ENCODE data around the gene UNC119.

The UNC119 gene

GRCh38 chr17:28572259-28573039 lies 20.0 kb upstream of the UNC119 start:
- FAIRE-seq, result no peak

DNA sequence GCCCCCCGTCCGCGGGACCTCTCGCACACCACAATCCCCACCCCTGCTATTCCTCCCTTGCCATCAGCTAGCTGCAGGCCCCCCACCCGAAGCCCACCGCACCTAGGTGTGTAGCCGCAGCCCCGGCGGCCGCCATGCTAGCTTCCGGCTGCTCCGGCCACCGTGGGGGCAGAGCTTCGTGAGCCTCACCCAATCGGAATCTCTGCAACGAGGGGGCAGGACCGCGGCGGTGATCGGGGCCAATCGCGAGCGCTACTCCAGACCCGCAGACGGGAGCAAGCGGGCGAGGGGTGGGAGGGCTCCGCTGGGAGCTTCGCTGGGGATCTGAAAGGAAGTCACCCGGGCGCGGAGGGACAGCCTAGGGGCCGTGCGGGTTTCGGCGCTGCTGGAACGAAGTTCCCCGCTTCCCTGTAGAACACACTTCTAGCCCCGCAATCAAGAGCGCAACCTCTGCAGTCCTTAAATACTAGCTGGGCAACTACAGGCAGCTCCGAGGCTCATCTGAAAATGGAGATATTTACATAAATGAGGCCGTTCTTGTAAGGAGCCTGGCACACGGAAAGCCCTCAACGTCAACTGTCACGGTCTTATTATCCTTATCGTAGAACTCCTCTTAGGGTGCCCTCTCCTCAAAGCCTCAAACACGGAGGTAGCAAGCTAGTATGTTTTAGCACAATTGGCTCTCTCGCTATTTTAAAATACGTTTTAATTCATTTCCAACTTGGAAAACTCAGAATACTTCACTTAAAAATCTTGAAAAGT lies 19.1 kb upstream of the UNC119 start, which contains the start of gene PIGS:
Gene PIGS, minus strand, starts transcription at position 164 of the 762 bp plus-strand sequence. Its CDS starts 28 bp downstream, at position 136.
- no peak for FAIRE-seq

DNA sequence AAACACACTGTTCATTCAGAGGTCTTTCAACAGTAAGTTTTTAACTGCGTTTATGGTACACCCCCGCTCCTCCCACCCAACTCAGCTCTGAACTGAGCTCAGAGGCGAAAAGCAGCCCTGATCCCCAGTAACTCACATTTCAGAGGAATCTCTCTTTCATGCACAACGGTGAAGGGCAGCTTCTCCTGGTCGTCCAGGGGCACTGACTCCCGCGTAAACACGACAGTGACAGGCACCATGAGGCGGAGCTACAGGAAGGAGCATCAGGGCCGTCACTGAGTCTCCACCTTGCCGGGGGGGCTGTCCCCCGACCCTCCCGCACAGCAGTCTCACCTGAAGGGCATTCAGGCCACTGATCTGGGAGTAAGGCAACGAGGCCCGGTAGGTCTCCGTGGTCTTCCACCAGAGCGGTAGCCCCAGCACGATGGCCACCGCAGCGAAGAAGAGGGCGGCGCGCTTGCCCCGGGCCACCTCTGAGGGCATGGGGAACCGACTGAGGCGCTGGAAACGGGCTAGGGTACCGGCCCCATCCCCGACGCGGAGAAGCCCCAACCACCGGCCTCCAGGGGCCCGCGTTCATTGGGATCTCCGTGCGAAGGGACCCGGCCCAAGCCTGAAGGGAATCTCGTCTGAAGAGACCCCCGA lies 18.4 kb upstream of the UNC119 start:
- FAIRE-seq, result no peak

GRCh38 chr17:28569446-28569845 lies 17.0 kb upstream of the UNC119 start:
- no peak for FAIRE-seq

DNA sequence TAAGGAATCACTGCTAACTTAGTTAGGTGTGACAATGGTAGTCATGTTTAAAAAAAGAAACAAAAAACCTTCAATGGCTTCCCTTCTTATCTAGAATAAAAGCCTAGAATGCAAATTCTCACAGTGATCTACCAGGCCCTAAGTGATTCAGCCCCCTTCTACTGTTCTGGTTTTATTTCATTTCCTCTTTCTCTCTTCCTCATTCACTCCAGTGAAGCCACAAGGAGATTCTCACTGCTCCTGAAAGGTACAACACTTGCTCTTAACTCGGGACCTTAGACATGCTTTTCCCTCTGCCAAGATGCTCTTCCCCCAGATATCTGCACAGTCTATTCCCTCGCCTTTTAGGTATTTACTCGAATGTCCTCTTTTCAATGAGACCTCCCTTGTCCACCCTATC lies 15.2 kb upstream of the UNC119 start:
- FAIRE-seq, result no peak

GRCh38 chr17:28563475-28563874 lies 11.1 kb upstream of the UNC119 start:
- no peak for FAIRE-seq

GRCh38 chr17:28555022-28555421 lies 2.6 kb upstream of the UNC119 start:
- FAIRE-seq, result no peak

DNA sequence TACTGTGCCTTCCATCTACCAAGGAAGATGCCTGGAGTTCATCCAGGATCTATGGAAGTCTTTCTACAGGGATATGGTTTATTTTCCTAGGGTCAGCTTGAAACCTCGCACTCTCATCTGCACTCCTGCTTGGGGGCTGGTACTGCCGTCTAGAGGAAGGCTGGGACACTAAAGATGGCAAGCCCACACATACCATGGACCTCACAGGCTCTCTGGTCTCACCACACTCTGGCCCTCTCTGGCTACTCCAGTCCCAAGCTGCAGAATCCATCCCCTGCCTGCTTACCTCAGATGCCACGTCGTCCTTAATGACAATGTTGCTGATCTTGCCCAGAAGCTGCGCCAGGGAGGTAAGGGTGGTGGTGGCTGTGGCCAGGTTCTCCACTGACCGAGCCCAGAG lies 2.1 kb upstream of the UNC119 start:
- FAIRE-seq, result no peak

GRCh38 chr17:28553000-28553505 lies 629 bp upstream of the UNC119 start:
- no peak for FAIRE-seq

DNA sequence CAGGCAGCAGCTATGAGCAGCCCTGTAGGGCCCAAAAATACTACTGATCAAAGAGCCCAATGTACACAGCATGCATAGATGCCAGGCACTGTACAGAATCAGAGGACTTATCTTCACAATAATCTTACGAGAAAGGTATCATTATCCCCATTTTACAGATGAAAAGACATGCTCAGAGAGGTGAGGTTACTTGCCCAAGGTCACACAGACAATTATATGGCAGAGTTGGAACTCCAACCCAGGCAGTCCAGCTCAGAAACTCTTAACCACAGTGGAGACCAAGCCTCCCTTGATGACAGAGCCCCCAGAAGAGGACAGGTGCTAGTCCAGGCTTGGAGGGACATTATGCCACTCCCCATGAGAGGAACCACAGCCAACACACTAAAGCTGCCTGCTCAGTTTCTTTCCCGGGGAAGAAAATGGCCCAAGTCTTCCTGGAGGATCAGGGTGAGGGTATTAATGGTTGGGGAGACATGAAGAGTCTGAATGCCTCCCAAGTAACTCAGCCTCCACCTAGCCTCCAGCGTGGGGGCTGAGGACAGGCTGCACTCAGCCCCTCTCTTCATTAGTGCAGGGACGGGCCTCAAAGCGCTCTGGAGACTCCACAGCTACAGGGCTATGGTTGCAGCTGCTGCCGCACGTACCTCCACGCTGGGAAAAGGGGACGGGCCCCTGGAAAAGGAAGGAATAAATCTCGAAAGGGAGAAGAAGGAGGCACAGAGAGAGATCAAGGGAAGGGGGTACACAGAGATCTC lies 826 bp downstream of the UNC119 start:
- no peak for FAIRE-seq

DNA sequence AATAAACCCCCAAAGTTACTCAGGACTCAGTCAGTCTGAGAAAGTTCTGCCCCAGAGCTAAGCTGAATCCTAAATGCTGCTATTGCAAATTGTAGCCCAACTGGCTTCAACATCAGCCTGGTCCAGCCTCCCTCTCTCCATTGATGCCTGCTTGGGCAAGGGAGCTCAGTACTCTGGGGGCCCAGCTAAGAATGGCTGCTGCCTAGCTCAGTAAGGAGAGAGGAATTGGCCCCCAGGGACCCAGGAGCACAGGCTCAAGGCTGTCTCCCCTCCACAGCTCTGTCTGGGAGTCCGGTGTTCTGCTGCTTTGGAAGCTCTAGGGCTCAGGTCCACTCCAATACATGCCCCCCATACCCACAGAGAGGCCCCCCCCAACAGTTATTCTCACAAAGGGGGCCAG lies 1.6 kb downstream of the UNC119 start:
- no peak for FAIRE-seq

- FAIRE-seq, result no peak
These were observed 2.9 kb downstream of the UNC119 start for GRCh38 chr17:28549236-28550132.

DNA sequence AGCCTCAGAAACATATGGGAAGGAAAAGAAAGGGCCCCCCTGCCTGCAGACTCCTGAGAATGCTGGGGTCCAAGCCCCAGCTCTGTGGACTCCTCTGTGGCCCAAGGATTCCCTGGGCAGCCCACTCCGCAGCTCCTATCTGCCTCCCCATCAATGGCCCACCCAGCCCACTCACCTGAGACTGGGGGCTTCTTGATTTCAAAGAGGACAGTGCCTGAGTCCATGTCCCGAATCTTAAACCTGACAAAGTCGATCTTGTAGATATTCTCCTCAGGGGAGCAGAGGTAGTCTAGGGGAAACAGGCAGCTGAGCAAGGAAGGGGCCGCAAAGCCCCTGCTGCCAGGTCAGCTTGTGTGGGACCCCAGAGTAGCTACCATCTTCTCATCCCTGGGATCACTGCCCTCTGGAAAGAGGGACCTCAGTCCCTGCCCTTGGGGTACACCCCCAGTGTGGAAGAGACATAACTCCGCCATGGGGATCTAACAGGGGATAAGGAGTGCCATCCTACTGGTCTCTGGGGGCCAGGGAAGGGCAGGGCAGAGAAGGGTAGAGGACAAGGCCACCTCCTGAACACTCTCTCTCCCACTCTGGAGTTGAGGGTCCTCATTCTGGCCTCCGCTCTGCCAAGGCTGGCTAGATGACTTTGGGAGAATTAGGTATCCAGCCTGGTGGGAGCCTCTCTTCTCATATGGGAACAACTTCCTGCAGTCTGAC lies 3.9 kb downstream of the UNC119 start:
- no peak for FAIRE-seq

GRCh38 chr17:28547623-28548416 lies 4.6 kb downstream of the UNC119 start:
- peak; percentile 87 for FAIRE-seq

GRCh38 chr17:28547096-28547622 lies 5.3 kb downstream of the UNC119 start:
- FAIRE-seq, result no peak

DNA sequence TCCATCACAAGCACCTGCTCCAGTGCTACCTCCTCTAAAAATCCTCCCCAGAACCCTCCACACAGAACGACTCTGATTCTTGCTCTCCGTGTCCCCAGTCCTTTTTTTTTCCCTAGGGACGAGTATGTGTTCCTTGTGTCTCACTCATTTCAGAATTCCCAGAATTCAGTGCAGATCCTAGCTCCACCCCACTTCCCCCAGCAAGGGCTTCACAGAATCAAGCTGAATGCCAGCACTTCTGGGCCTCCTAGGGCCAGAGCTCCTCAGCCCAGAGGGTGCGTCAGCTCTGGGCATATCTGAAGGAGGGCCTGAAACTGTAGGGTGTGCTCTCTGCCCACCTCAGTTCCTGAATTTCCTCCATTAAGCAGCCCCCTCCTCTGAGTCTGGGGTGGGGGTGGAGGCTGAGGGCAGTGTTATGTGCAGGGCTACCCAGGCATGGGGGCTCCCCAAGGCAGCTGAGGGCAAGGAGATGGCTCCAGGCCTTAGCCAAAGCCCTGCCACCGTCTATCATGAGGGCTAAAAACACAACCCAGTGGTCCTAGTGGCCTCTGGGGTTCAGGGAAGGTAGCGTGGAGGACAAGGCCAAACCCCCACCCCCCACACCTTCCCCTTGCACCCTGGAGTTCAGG lies 6.5 kb downstream of the UNC119 start:
- no peak for FAIRE-seq

DNA sequence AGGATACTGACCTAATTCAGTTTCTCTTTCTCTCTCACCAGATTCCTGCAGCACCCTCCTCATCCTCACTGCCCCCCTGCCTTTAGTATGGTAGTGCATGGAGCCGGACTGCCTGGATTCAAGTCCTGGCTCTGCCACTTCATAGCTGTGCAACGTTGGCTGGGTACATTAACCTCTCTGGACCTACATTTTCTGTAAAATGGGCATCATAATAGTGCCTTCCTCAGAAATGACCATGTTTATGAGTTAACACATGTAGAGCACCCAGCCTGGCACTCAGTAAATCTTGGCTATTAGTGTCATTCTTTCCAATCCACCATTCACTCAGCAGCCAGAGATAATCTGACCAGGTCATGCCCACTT lies 7.3 kb downstream of the UNC119 start:
- FAIRE-seq, result no peak

DNA sequence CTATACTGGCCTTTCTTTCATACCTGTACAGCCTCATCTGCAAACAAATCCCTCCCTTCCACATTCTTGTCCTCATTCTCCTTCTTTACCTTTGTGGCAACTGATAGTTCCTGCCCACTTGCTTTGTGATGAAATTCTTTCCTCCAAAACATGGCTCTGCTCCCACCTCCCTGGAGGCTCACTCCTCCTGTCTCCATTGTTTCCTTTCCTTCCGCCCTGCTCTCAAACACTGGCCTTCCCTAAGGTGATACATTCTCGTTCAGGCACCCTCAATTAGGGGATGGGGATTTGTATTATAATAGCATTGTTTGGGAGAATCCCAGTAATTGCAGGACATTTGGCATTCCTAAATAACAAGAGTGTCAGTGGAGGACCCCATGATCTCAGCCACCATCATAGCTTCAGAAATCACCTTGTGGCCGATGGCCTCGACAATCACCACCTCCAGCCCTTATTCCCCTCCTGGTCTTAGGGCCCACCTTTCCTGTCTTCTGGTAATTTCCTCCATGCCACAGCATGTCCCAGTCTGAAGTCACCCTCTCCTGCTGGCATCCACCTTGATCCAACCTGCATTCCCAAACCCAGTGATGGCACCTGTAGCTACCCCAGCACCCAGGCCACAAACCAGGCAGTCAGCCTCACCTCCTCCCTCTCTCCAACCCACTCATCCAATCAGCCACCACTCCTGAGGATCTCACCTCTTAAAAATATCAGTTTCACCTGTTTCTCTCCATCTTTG lies 7.9 kb downstream of the UNC119 start:
- no peak for FAIRE-seq

DNA sequence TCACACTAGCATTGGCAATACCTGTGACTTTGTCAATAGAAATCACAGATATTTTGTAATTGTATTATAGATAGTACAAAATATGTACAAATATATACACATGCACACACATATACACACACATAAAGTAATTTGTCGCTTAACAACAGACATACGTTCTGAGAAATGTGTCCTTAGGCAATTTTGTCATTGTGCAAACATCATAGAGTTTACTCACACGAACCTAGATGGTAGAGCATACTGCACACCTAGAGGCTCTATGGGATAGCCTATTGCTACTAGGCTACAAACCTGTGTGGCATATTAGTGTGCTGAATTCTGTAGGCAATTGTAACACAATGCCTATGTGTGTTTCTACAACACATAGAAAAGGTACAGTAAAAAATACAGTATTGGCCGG lies 11.0 kb downstream of the UNC119 start:
- FAIRE-seq, result no peak

Data from A204.1 (cell line).